ENCODE data around the gene B9D2.
"Not testable (repeated sequence)": the region's sequence is repeated elsewhere in the genome, so short reads cannot be mapped to it uniquely, and the experiment has no call there.

Gene B9D2

GRCh38 chr19:41391618-41392017 lies 27.7 kb upstream of the B9D2 start:
- DNase-seq (ENCODE audit: low read depth, low spot score) = no peak

GRCh38 chr19:41386442-41386841 lies 22.5 kb upstream of the B9D2 start:
- no peak for DNase-seq (ENCODE audit: low read depth, low spot score)

- DNase-seq (ENCODE audit: low read depth, low spot score) = no peak
Observed at GRCh38 chr19:41384351-41384750, 20.4 kb upstream of the B9D2 start.

GRCh38 chr19:41381536-41381935 lies 17.6 kb upstream of the B9D2 start:
- not testable (repeated sequence) for DNase-seq (ENCODE audit: low read depth, low spot score)

- DNase-seq (ENCODE audit: low read depth, low spot score) = no peak
Observed at GRCh38 chr19:41377977-41378709, 14.2 kb upstream of the B9D2 start.

- DNase-seq (ENCODE audit: low read depth, low spot score) = no peak
Observed at GRCh38 chr19:41376998-41377365, 13.0 kb upstream of the B9D2 start.

GRCh38 chr19:41376241-41376997 lies 12.5 kb upstream of the B9D2 start, which contains the start of gene TMEM91:
Gene TMEM91, plus strand, starts transcription at chr19:41376533. Its CDS starts 1,777 bp downstream, at chr19:41378310.
- DNase-seq (ENCODE audit: low read depth, low spot score) = peak; percentile 55

- peak; percentile 94 for DNase-seq (ENCODE audit: low read depth, low spot score)
Observed at GRCh38 chr19:41373993-41374392, 10.0 kb upstream of the B9D2 start.

DNA sequence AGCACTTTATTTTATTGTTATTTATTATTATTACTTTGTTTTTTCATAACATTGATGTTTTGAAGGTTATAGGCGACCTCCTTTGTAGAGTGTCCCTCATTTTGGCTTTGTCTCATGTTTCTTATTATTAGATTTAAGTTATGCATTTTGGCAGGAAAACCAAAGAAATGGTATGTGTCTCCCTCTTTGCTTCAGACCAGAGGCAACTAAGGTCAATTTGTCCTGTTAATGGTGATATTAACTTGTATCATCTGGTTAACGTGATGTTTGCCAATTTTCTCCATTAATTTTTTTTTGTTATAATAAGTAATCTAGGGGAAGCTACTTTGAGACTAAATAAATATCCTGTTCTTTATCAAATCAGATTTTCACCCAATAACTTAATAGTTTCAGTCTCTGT lies 8.6 kb upstream of the B9D2 start:
- DNase-seq (ENCODE audit: low read depth, low spot score) = no peak

GRCh38 chr19:41371541-41371940 lies 7.6 kb upstream of the B9D2 start:
- DNase-seq (ENCODE audit: low read depth, low spot score) = no peak

- DNase-seq (ENCODE audit: low read depth, low spot score) = not testable (repeated sequence)
Observed at GRCh38 chr19:41371119-41371518, 7.2 kb upstream of the B9D2 start.

GRCh38 chr19:41369769-41370168 lies 5.8 kb upstream of the B9D2 start:
- no peak for DNase-seq (ENCODE audit: low read depth, low spot score)

DNA sequence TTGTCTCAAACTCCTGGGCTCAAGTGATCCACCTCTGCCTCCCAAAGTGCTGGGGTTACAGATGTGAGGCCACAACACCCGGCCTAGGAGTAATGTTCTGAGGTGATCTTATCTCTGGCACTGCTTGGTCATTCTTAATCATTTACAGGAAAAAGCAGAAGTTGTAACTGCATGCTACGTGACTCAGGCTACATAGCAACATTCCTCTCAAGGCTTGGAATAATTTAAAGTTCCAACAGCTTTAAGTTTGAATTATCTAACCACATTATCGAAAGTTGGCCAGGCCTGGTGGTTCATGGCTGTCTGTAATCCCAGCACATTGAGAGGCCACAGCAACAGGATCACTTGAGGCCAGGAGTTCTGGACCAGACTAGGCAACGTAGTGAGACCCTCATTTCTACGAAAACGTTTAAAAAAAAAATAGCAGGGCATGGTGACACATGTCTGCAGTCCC lies 3.9 kb upstream of the B9D2 start:
- DNase-seq (ENCODE audit: low read depth, low spot score) = peak; percentile 90

DNA sequence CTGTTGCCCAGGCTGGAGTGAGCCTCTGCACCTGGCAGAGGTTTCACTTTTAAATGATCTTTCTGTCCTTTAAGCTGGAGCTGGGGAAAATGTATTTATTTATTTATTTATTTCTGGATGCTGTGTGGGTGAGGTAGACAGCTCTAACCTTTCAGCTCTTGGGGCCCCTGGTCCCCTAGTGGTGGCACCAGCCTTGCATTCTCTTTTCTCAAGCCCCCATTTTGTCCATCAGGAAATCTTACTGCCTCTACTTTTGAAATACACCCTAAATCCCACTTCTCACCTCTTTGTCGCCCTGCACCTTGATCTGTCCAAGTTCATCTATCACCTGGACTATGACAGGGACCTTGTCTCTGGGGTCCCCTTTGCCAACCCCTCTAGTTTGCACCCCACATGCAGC lies 2.1 kb upstream of the B9D2 start:
- no peak for DNase-seq (ENCODE audit: low read depth, low spot score)

GRCh38 chr19:41364524-41365391 lies 809 bp upstream of the B9D2 start:
- no peak for DNase-seq (ENCODE audit: low read depth, low spot score)

DNA sequence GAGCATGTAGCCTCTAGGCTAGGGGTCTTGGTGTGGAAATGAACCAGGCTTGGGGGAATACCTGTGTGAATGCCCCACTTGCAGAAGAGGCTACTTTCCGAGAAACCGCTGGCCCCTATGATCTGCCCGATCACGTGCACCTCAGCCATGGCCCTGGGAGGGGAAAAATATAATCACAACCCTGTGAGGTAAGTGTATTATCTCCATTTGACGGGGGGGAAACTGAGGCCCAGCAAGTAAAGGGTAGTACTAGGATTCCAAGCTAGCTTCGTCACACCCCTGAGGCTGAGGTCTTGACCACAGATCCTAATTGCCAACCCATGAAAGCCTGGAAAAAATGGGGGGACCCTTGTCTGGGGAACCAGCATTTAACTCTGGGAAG lies 587 bp downstream of the B9D2 start:
- no peak for DNase-seq (ENCODE audit: low read depth, low spot score)

- DNase-seq (ENCODE audit: low read depth, low spot score) = no peak
Observed at GRCh38 chr19:41362143-41362847, 1.7 kb downstream of the B9D2 start.

DNA sequence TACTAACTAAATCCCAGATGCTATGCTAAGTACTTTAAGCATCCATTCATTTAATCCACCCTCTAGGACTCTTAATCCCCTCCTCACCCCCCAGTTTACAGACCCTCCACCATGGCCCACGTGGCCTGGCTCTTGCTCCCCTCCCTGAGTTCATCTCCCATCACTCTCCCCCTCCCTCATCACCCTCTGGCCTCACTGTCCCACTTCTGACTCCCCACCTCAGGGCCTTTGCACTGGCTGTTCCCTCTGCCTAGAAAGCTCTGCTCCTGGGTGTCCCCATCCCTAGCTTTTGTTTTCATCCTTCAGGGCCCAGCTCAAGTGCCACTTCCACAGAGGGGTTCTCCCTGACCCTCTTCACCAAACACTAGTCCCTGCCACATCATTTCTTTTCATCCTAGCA lies 4.2 kb downstream of the B9D2 start:
- no peak for DNase-seq (ENCODE audit: low read depth, low spot score)

DNA sequence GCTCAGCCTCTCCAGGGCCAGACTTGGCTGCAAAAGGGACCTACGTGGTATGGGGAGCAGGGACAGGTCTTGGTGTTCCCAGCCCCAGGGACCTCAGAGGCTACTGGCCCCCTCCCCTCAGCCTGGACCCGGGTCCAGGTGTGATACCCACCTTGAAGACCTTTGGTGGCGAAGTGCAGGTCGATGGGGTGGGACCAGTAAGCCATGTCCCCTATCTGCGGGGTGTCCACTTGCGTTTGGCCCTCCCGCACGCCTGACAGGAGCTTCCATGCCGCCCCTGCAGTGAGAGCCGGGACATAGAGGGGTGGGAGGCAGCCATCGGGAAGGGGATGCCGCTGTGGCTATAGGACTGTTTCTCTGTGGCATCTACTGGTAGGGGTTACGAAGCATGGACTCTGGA lies 6.2 kb downstream of the B9D2 start:
- no peak for DNase-seq (ENCODE audit: low read depth, low spot score)

DNA sequence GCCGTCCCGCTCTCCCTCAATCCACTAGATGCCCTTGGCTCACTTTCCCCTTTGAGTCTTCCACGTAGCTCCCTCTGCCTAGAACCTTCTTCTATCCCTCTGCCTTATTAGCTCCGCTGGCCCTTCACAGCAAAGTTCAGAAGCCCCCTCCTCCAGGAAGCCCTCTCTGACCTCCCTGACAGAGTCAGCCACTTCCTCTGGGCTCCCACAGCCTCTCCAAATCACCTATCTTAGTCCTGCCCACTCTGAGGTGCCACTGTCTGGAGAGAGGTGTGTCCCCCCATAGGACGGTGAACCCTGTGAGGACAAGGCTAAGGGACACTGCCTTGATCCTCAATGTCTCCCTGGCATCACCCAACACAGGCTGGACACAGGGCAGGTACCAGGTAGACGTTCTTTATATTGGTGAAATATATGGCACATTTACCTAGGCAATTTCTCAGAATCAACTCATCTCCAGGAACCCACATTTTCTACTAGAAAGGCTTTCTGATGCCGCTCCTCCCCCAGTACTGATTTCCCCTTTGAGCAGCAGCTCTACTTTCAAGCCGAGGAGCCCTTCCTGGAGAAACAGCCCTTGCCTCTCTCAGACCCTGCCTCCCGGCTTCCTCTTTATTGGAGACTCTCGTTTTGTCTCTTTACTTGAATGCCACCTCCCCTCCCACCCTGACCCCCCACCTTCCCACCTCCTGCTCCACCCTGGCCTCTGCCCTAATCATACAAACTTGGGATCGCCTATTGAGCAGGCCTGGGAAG lies 6.8 kb downstream of the B9D2 start:
- no peak for DNase-seq (ENCODE audit: low read depth, low spot score)

DNA sequence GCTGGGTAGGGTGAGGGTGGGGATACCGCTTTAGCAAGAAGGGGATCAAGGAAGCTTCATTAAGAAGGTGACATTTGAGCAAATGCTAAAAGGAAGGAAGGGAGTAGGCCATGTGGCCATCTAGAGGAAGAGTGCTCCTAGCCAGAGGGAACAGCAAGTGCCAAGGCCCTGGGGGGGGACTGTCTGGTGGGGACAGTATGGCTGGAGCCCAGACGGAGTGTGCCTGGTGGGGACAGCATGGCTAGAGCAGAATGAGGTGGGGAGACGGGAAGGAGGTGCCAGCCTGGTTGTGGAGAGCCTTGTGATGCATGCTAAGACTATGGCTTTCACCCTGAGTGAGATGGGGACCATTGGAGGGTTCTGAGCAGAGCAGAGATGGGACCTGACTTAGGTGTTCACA lies 8.1 kb downstream of the B9D2 start:
- no peak for DNase-seq (ENCODE audit: low read depth, low spot score)
